Naive thymus-derived CD4-positive, alpha-beta T cell (primary cell): ENCODE results near the gene BCR. TPM values are rescaled to one million over a fixed set of nuclear protein-coding genes. Genes with fewer than 3 reads are reported as not detected.
A peak's percentile ranks its signal among the peaks of the same experiment; 100 is the strongest.

Experiments used
- ATAC-seq: fragments of 150-1000 bp; cut with Tn5 transposase; 2 replicates; pipeline ENCODE4 v1.10.0; 2021; ENCODE audit warnings: mild to moderate bottlenecking, moderate library complexity
- CTCF ChIA-PET: fragments of 350-600 bp; sonication (Branson Sonifier 250); formaldehyde crosslinking; loops from one replicate; lab custom pipeline; 2021; ENCODE audit warnings: antibody characterized with exemption; lab: Charles Lee
- POLR2A ChIA-PET: fragments of 350-600 bp; sonication (Branson Sonifier 250); formaldehyde crosslinking; loops from one replicate; lab custom pipeline; 2021; ENCODE audit warnings: antibody characterized with exemption, inconsistent platforms; lab: Charles Lee
- DNase-seq, 9 donors: peaks; one replicate each; pipeline versions ENCODE4 v3.0.0 to v3.0.0-alpha.2; 2020 to 2022; ENCODE audit warnings: mixed read lengths in 1 of 9
- H3K27ac ChIP-seq: one replicate; pipeline ENCODE4 v1.7.0; 2013; ENCODE audit warnings: mild to moderate bottlenecking, low read depth, low read length, moderate library complexity
- H3K27me3 ChIP-seq, 2 donors: one replicate each; pipeline ENCODE4 v1.7.0; 2013; ENCODE audit warnings: low read length in 2 of 2, mild to moderate bottlenecking in 2 of 2, moderate library complexity in 2 of 2; ENCODE audit not compliant: control insufficient read depth in 2 of 2, insufficient read depth in 2 of 2
- H3K36me3 ChIP-seq, 3 experiments: 1 replicate in 2 of 3; 2 replicates in 1 of 3; pipeline ENCODE4 v1.7.0; 2013; ENCODE audit warnings: low read length in 3 of 3, mild to moderate bottlenecking in 3 of 3, moderate library complexity in 1 of 3; ENCODE audit not compliant: insufficient read depth in 3 of 3, control insufficient read depth in 2 of 3
- H3K4me1 ChIP-seq, 2 donors: one replicate each; pipeline ENCODE4 v1.7.0; 2013; ENCODE audit warnings: low read length in 2 of 2, mild to moderate bottlenecking in 2 of 2, moderate library complexity in 1 of 2; ENCODE audit not compliant: control insufficient read depth in 2 of 2, insufficient read depth in 2 of 2
- H3K4me3 ChIP-seq: 2 replicates; pipeline ENCODE4 v1.7.0; 2013; ENCODE audit warnings: mild to moderate bottlenecking, low read length
- H3K9me3 ChIP-seq, 3 experiments: 1 replicate in 2 of 3; 2 replicates in 1 of 3; pipeline ENCODE4 v1.7.0; 2013; ENCODE audit warnings: low read length in 3 of 3; ENCODE audit not compliant: control insufficient read depth in 2 of 3
- H3K27ac Mint-ChIP-seq, 9 donors: one replicate each; pipeline ENCODE4 v1.8.0; 2020 to 2022; ENCODE audit warnings: mixed read lengths in 9 of 9, mild to moderate bottlenecking in 8 of 9, moderate library complexity in 5 of 9, inconsistent platforms in 2 of 9
- H3K27me3 Mint-ChIP-seq, 5 donors: one replicate each; pipeline ENCODE4 v1.8.0; 2021 to 2022; ENCODE audit warnings: mixed read lengths in 5 of 5, mild to moderate bottlenecking in 1 of 5
- H3K36me3 Mint-ChIP-seq, 5 donors: one replicate each; pipeline ENCODE4 v1.8.0; 2020 to 2022; ENCODE audit warnings: mixed read lengths in 5 of 5, mild to moderate bottlenecking in 3 of 5, inconsistent platforms in 1 of 5
- H3K4me1 Mint-ChIP-seq, 7 donors: one replicate each; pipeline ENCODE4 v1.8.0; 2020 to 2022; ENCODE audit warnings: mixed read lengths in 7 of 7, mild to moderate bottlenecking in 3 of 7, inconsistent platforms in 1 of 7
- H3K4me3 Mint-ChIP-seq, 10 donors: one replicate each; pipeline ENCODE4 v1.8.0; 2020 to 2022; ENCODE audit warnings: mild to moderate bottlenecking in 10 of 10, mixed read lengths in 10 of 10, moderate library complexity in 6 of 10, inconsistent platforms in 2 of 10
- H3K9me3 Mint-ChIP-seq, 11 donors: one replicate each; pipeline ENCODE4 v1.8.0; 2020 to 2022; ENCODE audit warnings: mixed read lengths in 11 of 11, mild to moderate bottlenecking in 4 of 11, inconsistent platforms in 1 of 11, moderate library complexity in 1 of 11
- intact Hi-C, 2 donors: fragments of 100-400 bp; cut with micrococcal nuclease; formaldehyde crosslinking; loops; one replicate each; pipeline ENCODE4 v1.15.1; 2023
- polyA plus RNA-seq, 2 donors: library from polyadenylated mRNA; unstranded; fragments of 300-500 nt; fragmentation: Illumina TruSeq; gene quantifications; one replicate each; pipeline ENCODE4 v1.2.3, GENCODE V29; 2021
- total RNA-seq, 6 experiments: library from RNA in 5 of 6; stranded (reverse) in 5 of 6; gene quantifications; 1 replicate in 5 of 6; 2 replicates in 1 of 6; pipeline ENCODE4 v1.2.3 and lab custom pipeline; 2021 to 2026

Gene BCR
- total and polyA plus RNA-seq, 7 experiments from 2014 or later: 6.1 to 103 (median 83.8) TPM

- ChIA-PET POLR2A (no interaction called here), CTCF (no interaction called here)
- intact Hi-C loops: loop anchor here (2.0 to 10.0 kb wide), 2 partner anchors 113 to 337 kb away; no protein-coding TSS in a partner anchor
- DNase-seq (peak in 1 of 9 donors; percentile 1), ATAC-seq (no peak)
- no peaks in the 10 kb centered on the region for H3K27me3 ChIP-seq
- Mint-ChIP-seq H3K4me1 (peaks cover 0 to 5% (median 0%) of the 10 kb centered on the region in 7 donors), H3K27ac (peak overlapping the region in 2 of 9 donors; percentile 38 to 61), H3K4me3 (no peak overlapping the region), H3K36me3 (peaks cover 0 to 60% (median 17%) of the 10 kb centered on the region in 5 donors), H3K9me3 (peaks cover 0 to 1% (median 0%) of the 10 kb centered on the region in 11 donors), H3K27me3 (no peaks in the 10 kb centered on the region)
- no peaks in the 10 kb centered on the region for H3K9me3 ChIP-seq
- H3K27ac ChIP-seq: no peak overlapping the region
- H3K36me3 ChIP-seq: peaks cover 0 to 94% (median 6%) of the 10 kb centered on the region in 3 experiments
- H3K4me3 ChIP-seq: no peak overlapping the region
- no peaks in the 10 kb centered on the region for H3K4me1 ChIP-seq
These were observed 111.6 kb downstream of the BCR start for GRCh38 chr22:23291806-23292452.

- peaks cover 0 to 64% (median 22%) of the 10 kb centered on the region in 5 donors for H3K36me3 Mint-ChIP-seq
- intact Hi-C loops: loop anchor here in 1 of 2 donors (10.0 kb wide), 1 partner anchor 338 kb away; no protein-coding TSS in a partner anchor
- Histone ChIP-seq H3K9me3 (no peaks in the 10 kb centered on the region), H3K27ac (no peak overlapping the region), H3K4me3 (no peak overlapping the region), H3K4me1 (no peaks in the 10 kb centered on the region), H3K36me3 (peaks cover 0 to 94% (median 6%) of the 10 kb centered on the region in 3 experiments), H3K27me3 (no peaks in the 10 kb centered on the region)
- H3K4me3 Mint-ChIP-seq: no peak overlapping the region
- DNase-seq (peak in 1 of 9 donors; percentile 4), ATAC-seq (no peak)
- peak overlapping the region in 1 of 9 donors; percentile 61 for H3K27ac Mint-ChIP-seq
- ChIA-PET POLR2A (no interaction called here), CTCF (no interaction called here)
- H3K9me3 Mint-ChIP-seq: peaks cover 0 to 1% (median 0%) of the 10 kb centered on the region in 11 donors
- no peaks in the 10 kb centered on the region for H3K27me3 Mint-ChIP-seq
- H3K4me1 Mint-ChIP-seq: peaks cover 0 to 5% (median 0%) of the 10 kb centered on the region in 7 donors
These were observed 112.4 kb downstream of the BCR start for GRCh38 chr22:23292453-23293350.

DNA sequence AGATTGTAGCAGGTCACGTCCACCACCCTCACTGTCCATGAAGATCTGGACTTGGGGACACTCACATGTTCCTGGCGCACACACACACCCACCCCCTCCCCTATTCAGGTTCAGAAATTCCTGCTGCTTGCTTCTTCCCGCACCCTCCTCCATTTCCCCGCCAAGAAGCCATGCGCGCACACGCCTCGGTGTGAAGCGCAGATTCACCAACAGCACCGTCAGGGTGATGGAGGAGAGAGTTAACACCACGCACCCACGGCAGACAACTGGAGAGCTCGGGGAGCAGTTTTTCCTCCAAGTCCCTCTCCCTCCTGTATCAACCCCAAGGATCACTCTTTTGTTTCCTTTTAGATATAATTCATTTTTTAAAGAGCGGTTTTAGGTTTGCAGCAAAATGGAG, 113.4 kb downstream of the BCR start:
- CTCF ChIA-PET: no interaction called here
- no peak for ATAC-seq
- H3K27ac Mint-ChIP-seq: peak overlapping the region in 2 of 9 donors; percentile 8 to 86
- intact Hi-C loops: loop anchor here in 1 of 2 donors (10.0 kb wide), 1 partner anchor 339 kb away; no protein-coding TSS in a partner anchor
- H3K27ac ChIP-seq: no peak overlapping the region
- H3K36me3 Mint-ChIP-seq: peaks cover 0 to 68% (median 26%) of the 10 kb centered on the region in 5 donors
- POLR2A ChIA-PET: no interaction called here
- H3K4me1 Mint-ChIP-seq: peaks cover 0 to 5% (median 0%) of the 10 kb centered on the region in 7 donors
- H3K27me3 Mint-ChIP-seq: no peaks in the 10 kb centered on the region
- peaks cover 0 to 94% (median 6%) of the 10 kb centered on the region in 3 experiments for H3K36me3 ChIP-seq
- H3K4me1 ChIP-seq: no peaks in the 10 kb centered on the region
- no peaks in the 10 kb centered on the region for H3K27me3 ChIP-seq
- no peak overlapping the region for H3K4me3 Mint-ChIP-seq
- no peak overlapping the region for H3K4me3 ChIP-seq
- peaks cover 0 to 1% (median 0%) of the 10 kb centered on the region in 11 donors for H3K9me3 Mint-ChIP-seq
- H3K9me3 ChIP-seq: no peaks in the 10 kb centered on the region
- no peak for DNase-seq

DNA sequence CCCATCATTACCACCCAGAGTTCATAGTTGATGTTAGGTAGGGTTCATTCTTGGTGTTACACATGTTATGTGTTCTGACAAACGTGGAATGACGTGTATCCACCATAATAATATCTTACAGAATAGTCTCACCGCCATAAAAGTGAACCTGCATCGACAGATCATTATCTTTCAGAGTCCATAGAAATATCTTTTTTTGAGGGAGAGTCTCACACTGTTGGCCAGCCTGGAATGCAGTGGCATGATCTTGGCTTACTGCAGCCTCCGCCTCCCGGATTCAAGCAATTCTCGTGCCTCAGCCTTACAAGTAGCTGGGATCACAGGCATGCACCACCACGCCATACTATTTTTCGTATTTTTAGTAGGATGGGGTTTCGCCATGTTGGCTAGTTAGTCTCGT, 113.9 kb downstream of the BCR start:
- CTCF ChIA-PET: no interaction called here
- ATAC-seq: no peak
- H3K27ac Mint-ChIP-seq: peak overlapping the region in 2 of 9 donors; percentile 8 to 38
- Histone ChIP-seq H3K9me3 (no peaks in the 10 kb centered on the region), H3K36me3 (peaks cover 0 to 93% (median 6%) of the 10 kb centered on the region in 3 experiments), H3K4me3 (no peak overlapping the region), H3K27ac (no peak overlapping the region), H3K27me3 (no peaks in the 10 kb centered on the region), H3K4me1 (no peaks in the 10 kb centered on the region)
- H3K4me3 Mint-ChIP-seq: no peak overlapping the region
- H3K4me1 Mint-ChIP-seq: peaks cover 0 to 5% (median 0%) of the 10 kb centered on the region in 7 donors
- intact Hi-C loops: loop anchor here in 1 of 2 donors (10.0 kb wide), 1 partner anchor 339 kb away; no protein-coding TSS in a partner anchor
- DNase-seq: no peak
- peaks cover 0 to 72% (median 26%) of the 10 kb centered on the region in 5 donors for H3K36me3 Mint-ChIP-seq
- peaks cover 0 to 1% (median 0%) of the 10 kb centered on the region in 11 donors for H3K9me3 Mint-ChIP-seq
- H3K27me3 Mint-ChIP-seq: no peaks in the 10 kb centered on the region
- POLR2A ChIA-PET: no interaction called here

DNA sequence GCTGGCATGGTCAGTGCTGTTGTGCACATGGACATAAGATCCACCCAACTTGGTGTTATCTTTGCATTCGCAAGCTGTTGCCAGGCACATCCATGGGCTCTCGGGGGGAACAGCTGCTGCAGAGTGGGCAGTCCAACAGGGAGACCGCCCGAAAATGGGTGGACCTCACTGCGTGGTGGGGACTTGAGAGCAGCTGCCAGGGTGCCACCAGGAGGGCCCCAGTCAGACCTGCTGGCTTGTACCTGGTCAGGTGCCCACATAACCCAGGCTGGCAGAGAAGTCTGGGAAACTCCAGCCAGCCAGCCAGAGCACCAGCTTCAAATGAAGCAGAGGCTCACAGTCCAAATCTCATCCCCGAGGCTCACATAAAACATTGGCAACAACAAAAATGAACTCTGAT, 120.2 kb downstream of the BCR start:
- H3K36me3 ChIP-seq: peaks cover 0 to 83% (median 6%) of the 10 kb centered on the region in 3 experiments
- ATAC-seq: no peak
- H3K27me3 ChIP-seq: no peaks in the 10 kb centered on the region
- H3K4me1 ChIP-seq: no peaks in the 10 kb centered on the region
- intact Hi-C loops: no loop called here
- no peak overlapping the region for H3K27ac ChIP-seq
- Mint-ChIP-seq H3K27ac (peak overlapping the region in 1 of 9 donors; percentile 7), H3K9me3 (no peaks in the 10 kb centered on the region), H3K4me3 (no peak overlapping the region), H3K36me3 (peaks cover 4 to 53% (median 18%) of the 10 kb centered on the region in 5 donors), H3K27me3 (no peaks in the 10 kb centered on the region), H3K4me1 (peaks cover 0 to 3% (median 0%) of the 10 kb centered on the region in 7 donors)
- no peaks in the 10 kb centered on the region for H3K9me3 ChIP-seq
- DNase-seq: no peak
- POLR2A ChIA-PET: no interaction called here
- CTCF ChIA-PET: no interaction called here
- no peak overlapping the region for H3K4me3 ChIP-seq

- H3K27me3 ChIP-seq: no peaks in the 10 kb centered on the region
- Mint-ChIP-seq H3K9me3 (no peaks in the 10 kb centered on the region), H3K4me3 (no peak overlapping the region), H3K27me3 (no peaks in the 10 kb centered on the region), H3K4me1 (peaks cover 0 to 3% (median 0%) of the 10 kb centered on the region in 7 donors), H3K27ac (peak overlapping the region in 1 of 9 donors; percentile 77), H3K36me3 (peaks cover 4 to 51% (median 18%) of the 10 kb centered on the region in 5 donors)
- peaks cover 0 to 84% (median 6%) of the 10 kb centered on the region in 3 experiments for H3K36me3 ChIP-seq
- ATAC-seq: no peak
- no peaks in the 10 kb centered on the region for H3K9me3 ChIP-seq
- DNase-seq: no peak
- intact Hi-C loops: no loop called here
- H3K27ac ChIP-seq: no peak overlapping the region
- no peak overlapping the region for H3K4me3 ChIP-seq
- ChIA-PET CTCF (no interaction called here), POLR2A (no interaction called here)
- no peaks in the 10 kb centered on the region for H3K4me1 ChIP-seq
These were observed 121.3 kb downstream of the BCR start for GRCh38 chr22:23301591-23301990.
